ENCODE data around the gene ADAMTS7. TPM values are rescaled to one million over a fixed set of nuclear protein-coding genes. Genes with fewer than 3 reads are reported as not detected.

Gene ADAMTS7
- 1 to 10 TPM; 1.3 to 5.7 (median 1.8) TPM for total RNA-seq
- long read RNA-seq, donor 1, partial matches to known transcripts = 6 of 10 reads
- long read RNA-seq, donor 1, other reads (novel, unspliced or antisense) = 4 of 10 reads
- long read RNA-seq, donor 2 = 0 reads

GRCh38 chr15:78811124-78811824, at the start of gene ADAMTS7:
ADAMTS7 (minus strand) TSS chr15:78811464; CDS start chr15:78811220, 244 bp downstream.
- Histone ChIP-seq H3K9me3 (no peaks in the 10 kb centered on the region), H3K36me3 (ENCODE audit: low read depth) (no peaks in the 10 kb centered on the region), H3K4me1 (ENCODE audit: low read depth) (peaks cover 6% of the 10 kb centered on the region), H3K4me3 (peak within 1 kb of the TSS; percentile 14)
- peak; percentile 39 for TF ChIP-seq CTCF (IDR thresholded peaks at IDR 0.05)
- DNase-seq (peak; percentile 68 to 75 (median 71)), ATAC-seq (peak; percentile 87)
- intact Hi-C loops (cut with DNase I, micrococcal nuclease) = no loop called here

GRCh38 chr15:78859971-78860719, 48.9 kb upstream of the ADAMTS7 start:
- TF ChIP-seq CTCF (IDR thresholded peaks at IDR 0.05) = peak; percentile 23
- intact Hi-C loops (cut with DNase I, micrococcal nuclease) = no loop called here
- peak; percentile 93 for ATAC-seq
- Histone ChIP-seq H3K4me3 (no peak overlapping the region), H3K36me3 (ENCODE audit: low read depth) (no peaks in the 10 kb centered on the region), H3K9me3 (no peaks in the 10 kb centered on the region), H3K4me1 (ENCODE audit: low read depth) (peaks cover 4% of the 10 kb centered on the region)
- DNase-seq = peak; percentile 79 to 81 (median 80)

GRCh38 chr15:78855746-78856145, 44.5 kb upstream of the ADAMTS7 start:
- TF ChIP-seq CTCF (IDR thresholded peaks at IDR 0.05) = no peak
- ATAC-seq (no peak), DNase-seq (no peak)
- intact Hi-C loops (cut with DNase I, micrococcal nuclease) = no loop called here
- Histone ChIP-seq H3K4me1 (ENCODE audit: low read depth) (peaks cover 4% of the 10 kb centered on the region), H3K4me3 (no peak overlapping the region), H3K36me3 (ENCODE audit: low read depth) (no peaks in the 10 kb centered on the region), H3K9me3 (no peaks in the 10 kb centered on the region)

GRCh38 chr15:78854833-78855372, 43.6 kb upstream of the ADAMTS7 start:
- TF ChIP-seq CTCF (IDR thresholded peaks at IDR 0.05) = no peak
- DNase-seq (no peak), ATAC-seq (no peak)

GRCh38 chr15:78853500-78853899, 42.2 kb upstream of the ADAMTS7 start:
- H3K4me3 ChIP-seq = no peak overlapping the region
- DNase-seq = no peak
- no peak for ATAC-seq
- no peaks in the 10 kb centered on the region for H3K4me1 ChIP-seq (ENCODE audit: low read depth)
- intact Hi-C loops (cut with DNase I, micrococcal nuclease) = no loop called here
- no peak for TF ChIP-seq CTCF (IDR thresholded peaks at IDR 0.05)
- no peaks in the 10 kb centered on the region for H3K36me3 ChIP-seq (ENCODE audit: low read depth)
- no peaks in the 10 kb centered on the region for H3K9me3 ChIP-seq

More at GRCh38 chr15:78854833-78855372, 43.6 kb upstream of the ADAMTS7 start:
- H3K36me3 ChIP-seq (ENCODE audit: low read depth) = no peaks in the 10 kb centered on the region
- H3K9me3 ChIP-seq = no peaks in the 10 kb centered on the region
- H3K4me1 ChIP-seq (ENCODE audit: low read depth) = peaks cover 2% of the 10 kb centered on the region
- intact Hi-C loops (cut with DNase I, micrococcal nuclease) = no loop called here
- H3K4me3 ChIP-seq = no peak overlapping the region
